HepG2 (cell line): ENCODE data around the gene CLTA. TPM values are rescaled to one million over a fixed set of nuclear protein-coding genes. Genes with fewer than 3 reads are reported as not detected.

Experiments
- ATM ChIP-seq: fragments of 450-650 bp; IDR thresholded peaks from 2 replicates; pipeline ENCODE4 v1.7.1; 2017; ENCODE audit warnings: mild to moderate bottlenecking, borderline replicate concordance
- CC2D1A ChIP-seq: sonication (generic); formaldehyde crosslinking; IDR thresholded peaks from 2 replicates; pipeline ENCODE4 v1.8.1; 2023; ENCODE audit warnings: mild to moderate bottlenecking, missing genetic modification reagents
- EED ChIP-seq: sonication (generic); formaldehyde crosslinking; IDR thresholded peaks from 2 replicates; pipeline ENCODE4 v1.5.0; 2020; ENCODE audit warnings: mild to moderate bottlenecking, missing genetic modification reagents
- IRF2 ChIP-seq: IDR thresholded peaks from 2 replicates; pipeline ENCODE4 v1.6.1; 2018; ENCODE audit warnings: missing genetic modification reagents, missing compliant biosample characterization
- JARID2 ChIP-seq: sonication (generic); formaldehyde crosslinking; IDR thresholded peaks from 2 replicates; pipeline ENCODE4 v1.8.1; 2023; ENCODE audit warnings: missing genetic modification reagents, inconsistent platforms; ENCODE audit not compliant: insufficient replicate concordance
- MATR3 ChIP-seq: sonication (generic); formaldehyde crosslinking; IDR thresholded peaks from 2 replicates; pipeline ENCODE4 v1.4.0; 2020; ENCODE audit warnings: missing genetic modification reagents
- REXO4 ChIP-seq: sonication (generic); formaldehyde crosslinking; IDR thresholded peaks from 2 replicates; pipeline ENCODE4 v1.8.0; 2022; ENCODE audit warnings: missing genetic modification reagents, mild to moderate bottlenecking, borderline replicate concordance
- RFX3 ChIP-seq: IDR thresholded peaks from 2 replicates; pipeline ENCODE4 v1.6.1; 2016; ENCODE audit warnings: missing biosample characterization, missing genetic modification reagents
- TBX2 ChIP-seq: sonication (generic); formaldehyde crosslinking; IDR thresholded peaks from 2 replicates; pipeline ENCODE4 v1.5.0; 2020; ENCODE audit warnings: missing genetic modification reagents, mild to moderate bottlenecking, borderline replicate concordance
- XBP1 ChIP-seq: sonication (generic); formaldehyde crosslinking; IDR thresholded peaks from 2 replicates; pipeline ENCODE4 v1.5.0; 2020; ENCODE audit warnings: missing genetic modification reagents
- ZFP37 ChIP-seq: sonication (generic); formaldehyde crosslinking; IDR thresholded peaks from 2 replicates; pipeline ENCODE4 v1.4.0; 2020; ENCODE audit warnings: missing genetic modification reagents, borderline replicate concordance
- ZNF652 ChIP-seq: IDR thresholded peaks from 2 replicates; pipeline ENCODE4 v1.6.1; 2016; ENCODE audit warnings: low read depth, borderline replicate concordance
- polyA plus RNA-seq, 8 experiments: library from polyadenylated mRNA; depleted of rRNA in 3 of 8; stranded (reverse) in 7 of 8; unstranded in 1 of 8; fragments of >200 nt; fragmentation: Illumina TruSeq in 4 of 8; extraction: Trizol in 4 of 8; gene quantifications; 2 replicates each; pipeline versions ENCODE4 v1.2.1 to v1.2.3, GENCODE V29; 2011 to 2016; ENCODE audit warnings: low read depth in 4 of 8, missing spikeins in 1 of 8, mixed read lengths in 1 of 8; ENCODE audit not compliant: insufficient read depth in 1 of 8
- total RNA-seq, 5 experiments: library from RNA; depleted of rRNA; stranded (reverse); fragments of >200 nt; fragmentation: Illumina TruSeq; extraction: Trizol; gene quantifications; 2 replicates each; pipeline ENCODE4 v1.2.3, GENCODE V29; 2016; ENCODE audit warnings: low read depth in 1 of 5
- TF ChIP-seq, protein P1 (sequence below): sonication (generic); formaldehyde crosslinking; IDR thresholded peaks from 2 replicates; pipeline ENCODE4 v1.5.0; 2020; ENCODE audit warnings: mild to moderate bottlenecking, low read depth, missing genetic modification reagents, borderline replicate concordance
- TF ChIP-seq, protein P2 (sequence below): sonication (generic); formaldehyde crosslinking; IDR thresholded peaks from 2 replicates; pipeline ENCODE4 v1.8.1; 2023; ENCODE audit warnings: mild to moderate bottlenecking, missing genetic modification reagents
- TF ChIP-seq, protein P3 (sequence below): sonication (generic); formaldehyde crosslinking; IDR thresholded peaks from one replicate; pipeline ENCODE4 v1.5.1; 2020; ENCODE audit warnings: mild to moderate bottlenecking, missing genetic modification reagents; ENCODE audit errors: not compliant biosample characterization
- TF ChIP-seq, protein P4 (sequence below): sonication (generic); formaldehyde crosslinking; IDR thresholded peaks from 2 replicates; pipeline ENCODE4 v1.4.0; 2020; ENCODE audit warnings: missing genetic modification reagents, low read depth, mild to moderate bottlenecking, borderline replicate concordance
- TF ChIP-seq, protein P5 (sequence below): sonication (generic); formaldehyde crosslinking; IDR thresholded peaks from 2 replicates; pipeline ENCODE4 v1.8.0; 2022; ENCODE audit warnings: mild to moderate bottlenecking, missing genetic modification reagents, moderate library complexity
- TF ChIP-seq, protein P6 (sequence below): IDR thresholded peaks from 2 replicates; pipeline ENCODE4 v1.6.1; 2012; ENCODE audit warnings: inconsistent platforms

CLTA gene
- total and polyA plus RNA-seq, 2 of the 13 experiments (the other 11 are each of a cell fraction or from before 2014, with no cell fraction given), result 143 to 222 TPM

DNA sequence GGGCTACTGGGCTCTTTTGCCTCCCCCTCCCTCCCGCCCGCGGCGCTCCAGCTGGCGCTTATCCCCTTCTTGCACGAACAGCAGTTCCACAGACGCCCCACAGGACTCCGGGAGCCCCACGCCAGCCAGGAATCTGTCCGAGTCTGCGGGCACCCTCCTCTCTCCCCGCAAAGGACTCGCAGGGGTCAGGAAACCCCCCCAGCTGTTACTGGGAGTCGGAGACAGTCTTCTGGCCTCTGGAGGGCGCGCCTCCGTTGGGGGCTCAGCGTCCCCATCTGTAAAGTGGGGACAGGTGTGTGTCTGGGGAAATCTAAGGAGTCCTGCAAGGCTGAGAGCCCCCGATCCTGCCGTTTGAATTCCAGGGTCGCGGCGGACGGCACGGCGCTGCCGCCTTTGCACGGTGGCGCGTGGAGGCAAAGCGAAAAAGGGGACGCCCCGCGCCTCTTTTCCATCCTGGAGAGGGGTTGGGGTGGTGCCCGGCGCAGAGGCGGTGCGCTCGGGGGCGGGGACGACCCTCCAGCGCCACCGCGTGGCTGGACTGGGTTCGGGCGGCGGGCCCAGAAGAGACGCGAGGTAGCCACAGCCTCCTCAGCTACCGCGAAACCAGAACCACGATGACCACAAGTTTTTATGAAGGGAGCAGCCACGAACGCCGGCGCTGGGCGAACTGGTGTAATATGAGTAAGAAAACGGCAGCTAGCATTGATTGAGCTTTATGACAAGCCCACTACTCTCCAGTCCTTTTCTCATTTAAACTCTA is 24.4 kb upstream of the CLTA start (continued):
- TF ChIP-seq, protein P1, sequence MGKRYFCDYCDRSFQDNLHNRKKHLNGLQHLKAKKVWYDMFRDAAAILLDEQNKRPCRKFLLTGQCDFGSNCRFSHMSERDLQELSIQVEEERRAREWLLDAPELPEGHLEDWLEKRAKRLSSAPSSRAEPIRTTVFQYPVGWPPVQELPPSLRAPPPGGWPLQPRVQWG (CRISPR knock-in tag), result no peak
- TF ChIP-seq TBX2 (CRISPR knock-in tag) (no peak), CC2D1A (CRISPR knock-in tag) (no peak), JARID2 (peak; percentile 70), ZNF652 (CRISPR knock-in tag) (no peak), ZFP37 (CRISPR knock-in tag) (peak; percentile 21; the same call in 1 of the 2 replicates), MATR3 (CRISPR knock-in tag) (no peak), ATM (no peak), EED (CRISPR knock-in tag) (no peak), XBP1 (CRISPR knock-in tag) (no peak), REXO4 (CRISPR knock-in tag) (no peak), RFX3 (CRISPR knock-in tag) (no peak), IRF2 (CRISPR knock-in tag) (0 out of 2 replicates have a peak, but pooled peaks have one; percentile 45)
- TF ChIP-seq, protein P2, sequence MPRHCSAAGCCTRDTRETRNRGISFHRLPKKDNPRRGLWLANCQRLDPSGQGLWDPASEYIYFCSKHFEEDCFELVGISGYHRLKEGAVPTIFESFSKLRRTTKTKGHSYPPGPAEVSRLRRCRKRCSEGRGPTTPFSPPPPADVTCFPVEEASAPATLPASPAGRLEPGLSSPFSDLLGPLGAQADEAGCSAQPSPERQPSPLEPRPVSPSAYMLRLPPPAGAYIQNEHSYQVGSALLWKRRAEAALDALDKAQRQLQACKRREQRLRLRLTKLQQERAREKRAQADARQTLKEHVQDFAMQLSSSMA, result no peak
- TF ChIP-seq, protein P3, sequence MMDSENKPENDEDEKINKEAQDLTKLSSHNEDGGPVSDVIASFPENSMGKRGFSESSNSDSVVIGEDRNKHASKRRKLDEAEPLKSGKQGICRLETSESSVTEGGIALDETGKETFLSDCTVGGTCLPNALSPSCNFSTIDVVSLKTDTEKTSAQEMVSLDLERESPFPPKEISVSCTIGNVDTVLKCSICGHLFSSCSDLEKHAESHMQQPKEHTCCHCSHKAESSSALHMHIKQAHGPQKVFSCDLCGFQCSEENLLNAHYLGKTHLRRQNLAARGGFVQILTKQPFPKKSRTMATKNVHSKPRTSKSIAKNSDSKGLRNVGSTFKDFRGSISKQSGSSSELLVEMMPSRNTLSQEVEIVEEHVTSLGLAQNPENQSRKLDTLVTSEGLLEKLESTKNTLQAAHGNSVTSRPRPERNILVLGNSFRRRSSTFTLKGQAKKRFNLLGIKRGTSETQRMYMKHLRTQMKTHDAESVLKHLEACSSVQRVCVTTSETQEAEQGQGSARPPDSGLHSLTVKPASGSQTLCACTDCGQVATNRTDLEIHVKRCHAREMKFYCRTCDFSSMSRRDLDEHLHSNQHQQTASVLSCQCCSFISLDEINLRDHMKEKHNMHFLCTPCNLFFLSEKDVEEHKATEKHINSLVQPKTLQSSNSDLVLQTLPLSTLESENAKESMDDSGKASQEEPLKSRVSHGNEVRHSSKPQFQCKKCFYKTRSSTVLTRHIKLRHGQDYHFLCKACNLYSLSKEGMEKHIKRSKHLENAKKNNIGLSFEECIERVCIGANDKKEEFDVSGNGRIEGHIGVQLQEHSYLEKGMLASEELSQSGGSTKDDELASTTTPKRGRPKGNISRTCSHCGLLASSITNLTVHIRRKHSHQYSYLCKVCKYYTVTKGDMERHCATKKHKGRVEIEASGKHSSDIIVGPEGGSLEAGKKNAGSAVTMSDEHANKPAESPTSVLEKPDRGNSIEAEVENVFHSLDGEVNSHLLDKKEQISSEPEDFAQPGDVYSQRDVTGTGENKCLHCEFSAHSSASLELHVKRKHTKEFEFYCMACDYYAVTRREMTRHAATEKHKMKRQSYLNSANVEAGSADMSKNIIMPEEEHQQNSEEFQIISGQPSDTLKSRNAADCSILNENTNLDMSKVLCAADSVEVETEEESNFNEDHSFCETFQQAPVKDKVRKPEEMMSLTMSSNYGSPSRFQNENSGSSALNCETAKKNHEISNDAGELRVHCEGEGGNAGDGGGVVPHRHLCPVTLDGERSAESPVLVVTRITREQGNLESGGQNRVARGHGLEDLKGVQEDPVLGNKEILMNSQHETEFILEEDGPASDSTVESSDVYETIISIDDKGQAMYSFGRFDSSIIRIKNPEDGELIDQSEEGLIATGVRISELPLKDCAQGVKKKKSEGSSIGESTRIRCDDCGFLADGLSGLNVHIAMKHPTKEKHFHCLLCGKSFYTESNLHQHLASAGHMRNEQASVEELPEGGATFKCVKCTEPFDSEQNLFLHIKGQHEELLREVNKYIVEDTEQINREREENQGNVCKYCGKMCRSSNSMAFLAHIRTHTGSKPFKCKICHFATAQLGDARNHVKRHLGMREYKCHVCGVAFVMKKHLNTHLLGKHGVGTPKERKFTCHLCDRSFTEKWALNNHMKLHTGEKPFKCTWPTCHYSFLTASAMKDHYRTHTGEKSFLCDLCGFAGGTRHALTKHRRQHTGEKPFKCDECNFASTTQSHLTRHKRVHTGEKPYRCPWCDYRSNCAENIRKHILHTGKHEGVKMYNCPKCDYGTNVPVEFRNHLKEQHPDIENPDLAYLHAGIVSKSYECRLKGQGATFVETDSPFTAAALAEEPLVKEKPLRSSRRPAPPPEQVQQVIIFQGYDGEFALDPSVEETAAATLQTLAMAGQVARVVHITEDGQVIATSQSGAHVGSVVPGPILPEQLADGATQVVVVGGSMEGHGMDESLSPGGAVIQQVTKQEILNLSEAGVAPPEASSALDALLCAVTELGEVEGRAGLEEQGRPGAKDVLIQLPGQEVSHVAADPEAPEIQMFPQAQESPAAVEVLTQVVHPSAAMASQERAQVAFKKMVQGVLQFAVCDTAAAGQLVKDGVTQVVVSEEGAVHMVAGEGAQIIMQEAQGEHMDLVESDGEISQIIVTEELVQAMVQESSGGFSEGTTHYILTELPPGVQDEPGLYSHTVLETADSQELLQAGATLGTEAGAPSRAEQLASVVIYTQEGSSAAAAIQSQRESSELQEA (CRISPR knock-in tag), result no peak
- TF ChIP-seq, protein P4, sequence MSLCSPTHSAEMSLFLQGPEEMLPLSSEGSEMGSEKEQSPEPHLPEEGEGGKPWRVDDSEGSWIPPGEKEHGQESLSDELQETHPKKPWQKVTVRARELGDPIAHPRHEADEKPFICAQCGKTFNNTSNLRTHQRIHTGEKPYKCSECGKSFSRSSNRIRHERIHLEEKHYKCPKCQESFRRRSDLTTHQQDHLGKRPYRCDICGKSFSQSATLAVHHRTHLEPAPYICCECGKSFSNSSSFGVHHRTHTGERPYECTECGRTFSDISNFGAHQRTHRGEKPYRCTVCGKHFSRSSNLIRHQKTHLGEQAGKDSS (CRISPR knock-in tag), result no peak
- TF ChIP-seq, protein P5, sequence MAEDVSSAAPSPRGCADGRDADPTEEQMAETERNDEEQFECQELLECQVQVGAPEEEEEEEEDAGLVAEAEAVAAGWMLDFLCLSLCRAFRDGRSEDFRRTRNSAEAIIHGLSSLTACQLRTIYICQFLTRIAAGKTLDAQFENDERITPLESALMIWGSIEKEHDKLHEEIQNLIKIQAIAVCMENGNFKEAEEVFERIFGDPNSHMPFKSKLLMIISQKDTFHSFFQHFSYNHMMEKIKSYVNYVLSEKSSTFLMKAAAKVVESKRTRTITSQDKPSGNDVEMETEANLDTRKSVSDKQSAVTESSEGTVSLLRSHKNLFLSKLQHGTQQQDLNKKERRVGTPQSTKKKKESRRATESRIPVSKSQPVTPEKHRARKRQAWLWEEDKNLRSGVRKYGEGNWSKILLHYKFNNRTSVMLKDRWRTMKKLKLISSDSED (CRISPR knock-in tag), result no peak
- TF ChIP-seq, protein P6, sequence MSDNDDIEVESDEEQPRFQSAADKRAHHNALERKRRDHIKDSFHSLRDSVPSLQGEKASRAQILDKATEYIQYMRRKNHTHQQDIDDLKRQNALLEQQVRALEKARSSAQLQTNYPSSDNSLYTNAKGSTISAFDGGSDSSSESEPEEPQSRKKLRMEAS, result no peak
